H54 (cell line): ENCODE data around the gene CDIPT.

Experiments used
- DNase-seq: peaks from one replicate; pipeline ENCODE4 v3.0.0; 2011; ENCODE audit warnings: low spot score, mixed read lengths; ENCODE audit not compliant: insufficient read length
- FAIRE-seq: peaks from 3 replicates; lab custom pipeline; 2011; peaks lifted over from hg19 to GRCh38; lab: Jason Lieb, UNC
- POLR2A ChIP-seq: IDR thresholded peaks from 2 replicates; pipeline ENCODE4 v1.6.1; 2011; ENCODE audit warnings: low read depth, mild to moderate bottlenecking, low read length

Gene CDIPT

GRCh38 chr16:29811896-29812665 lies 50.9 kb downstream of the CDIPT start, which contains the start of gene PRRT2:
Gene PRRT2 (plus strand): TSS chr16:29812193. CDS start chr16:29813055, 862 bp downstream.
- TF ChIP-seq POLR2A = peak; percentile 46
- FAIRE-seq (no peak), DNase-seq (no peak)

GRCh38 chr16:29811170-29811895 lies 51.7 kb downstream of the CDIPT start:
- peak; percentile 67 for TF ChIP-seq POLR2A
- FAIRE-seq (peak; percentile 73), DNase-seq (peak; percentile 94)

GRCh38 chr16:29810699-29811169 lies 52.3 kb downstream of the CDIPT start:
- DNase-seq = no peak
- no peak for FAIRE-seq

GRCh38 chr16:29809850-29810698 lies 53.0 kb downstream of the CDIPT start:
- FAIRE-seq (no peak), DNase-seq (no peak)
- TF ChIP-seq POLR2A = no peak

More at GRCh38 chr16:29810699-29811169, 52.3 kb downstream of the CDIPT start:
- TF ChIP-seq POLR2A = no peak

GRCh38 chr16:29809031-29809747 lies 53.8 kb downstream of the CDIPT start:
- FAIRE-seq = no peak
- TF ChIP-seq POLR2A = no peak
- DNase-seq = no peak
